Measurements from ENCODE around the gene INHBA.

- TF ChIP-seq, protein P1, sequence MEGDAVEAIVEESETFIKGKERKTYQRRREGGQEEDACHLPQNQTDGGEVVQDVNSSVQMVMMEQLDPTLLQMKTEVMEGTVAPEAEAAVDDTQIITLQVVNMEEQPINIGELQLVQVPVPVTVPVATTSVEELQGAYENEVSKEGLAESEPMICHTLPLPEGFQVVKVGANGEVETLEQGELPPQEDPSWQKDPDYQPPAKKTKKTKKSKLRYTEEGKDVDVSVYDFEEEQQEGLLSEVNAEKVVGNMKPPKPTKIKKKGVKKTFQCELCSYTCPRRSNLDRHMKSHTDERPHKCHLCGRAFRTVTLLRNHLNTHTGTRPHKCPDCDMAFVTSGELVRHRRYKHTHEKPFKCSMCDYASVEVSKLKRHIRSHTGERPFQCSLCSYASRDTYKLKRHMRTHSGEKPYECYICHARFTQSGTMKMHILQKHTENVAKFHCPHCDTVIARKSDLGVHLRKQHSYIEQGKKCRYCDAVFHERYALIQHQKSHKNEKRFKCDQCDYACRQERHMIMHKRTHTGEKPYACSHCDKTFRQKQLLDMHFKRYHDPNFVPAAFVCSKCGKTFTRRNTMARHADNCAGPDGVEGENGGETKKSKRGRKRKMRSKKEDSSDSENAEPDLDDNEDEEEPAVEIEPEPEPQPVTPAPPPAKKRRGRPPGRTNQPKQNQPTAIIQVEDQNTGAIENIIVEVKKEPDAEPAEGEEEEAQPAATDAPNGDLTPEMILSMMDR (IDR thresholded peaks at IDR 0.05) = no peak
- TF ChIP-seq POLR2AphosphoS5 (IDR thresholded peaks at IDR 0.05; ENCODE audit: low read depth, low read length) (no peak), REST (IDR thresholded peaks at IDR 0.05; ENCODE audit: insufficient read depth in 1 of 2, low read depth in 2 of 2, low read length in 1 of 2) (no peak)
These were observed 46.5 kb downstream of the INHBA start for GRCh38 chr7:41656366-41656765.

Measured in Panc1 (cell line).